Activated B cell treated with CpG ODN at 0.5 μM for 24 hours (primary cell): Measurements from ENCODE around the gene TMSB4X. TPM values are rescaled to one million over a fixed set of nuclear protein-coding genes. Genes with fewer than 3 reads are reported as not detected.
"Not testable (repeated sequence)": the region's sequence is repeated elsewhere in the genome, so short reads cannot be mapped to it uniquely, and the experiment has no call there.

Experiments used
- ATAC-seq: fragments of 200-7000 bp; cut with Tn5 transposase; one replicate; pipeline ENCODE4 v1.10.0; 2021; ENCODE audit warnings: low read depth, mild to moderate bottlenecking, moderate library complexity
- CTCF ChIA-PET: fragments of 350-600 bp; sonication (Branson Sonifier 250); formaldehyde crosslinking; loops from one replicate; lab custom pipeline; 2021; ENCODE audit warnings: antibody characterized with exemption; lab: Charles Lee
- POLR2A ChIA-PET: fragments of 350-600 bp; sonication (Branson Sonifier 250); formaldehyde crosslinking; loops from one replicate; lab custom pipeline; 2021; ENCODE audit warnings: antibody characterized with exemption; lab: Charles Lee
- DNase-seq: peaks from one replicate; pipeline ENCODE4 v3.0.0; 2022
- H3K27ac Mint-ChIP-seq: one replicate; pipeline ENCODE4 v1.8.0; 2020; ENCODE audit warnings: mixed read lengths
- H3K27me3 Mint-ChIP-seq: one replicate; pipeline ENCODE4 v1.8.0; 2021; ENCODE audit warnings: mixed read lengths
- H3K36me3 Mint-ChIP-seq: one replicate; pipeline ENCODE4 v1.8.0; 2021; ENCODE audit warnings: low read depth, mixed read lengths
- H3K4me1 Mint-ChIP-seq: one replicate; pipeline ENCODE4 v1.8.0; 2021; ENCODE audit warnings: mixed read lengths
- H3K4me3 Mint-ChIP-seq: one replicate; pipeline ENCODE4 v1.8.0; 2020; ENCODE audit warnings: mild to moderate bottlenecking, mixed read lengths
- H3K9me3 Mint-ChIP-seq: one replicate; pipeline ENCODE4 v1.8.0; 2020; ENCODE audit warnings: mixed read lengths
- CTCF ChIP-seq: fragments of 200-600 bp; IDR thresholded peaks from one replicate; pipeline ENCODE4 v1.8.0; 2022; ENCODE audit warnings: antibody characterized with exemption, mild to moderate bottlenecking
- intact Hi-C: fragments of 100-400 bp; cut with micrococcal nuclease; formaldehyde crosslinking; loops from one replicate; pipeline ENCODE4 v1.15.1; 2024
- total RNA-seq: library from RNA; stranded (reverse); gene quantifications from 2 replicates; pipeline ENCODE4 v1.2.3, GENCODE V29; 2022

TMSB4X gene
- total RNA-seq, 1 donor from 2014 or later, result 5,922 TPM

DNA sequence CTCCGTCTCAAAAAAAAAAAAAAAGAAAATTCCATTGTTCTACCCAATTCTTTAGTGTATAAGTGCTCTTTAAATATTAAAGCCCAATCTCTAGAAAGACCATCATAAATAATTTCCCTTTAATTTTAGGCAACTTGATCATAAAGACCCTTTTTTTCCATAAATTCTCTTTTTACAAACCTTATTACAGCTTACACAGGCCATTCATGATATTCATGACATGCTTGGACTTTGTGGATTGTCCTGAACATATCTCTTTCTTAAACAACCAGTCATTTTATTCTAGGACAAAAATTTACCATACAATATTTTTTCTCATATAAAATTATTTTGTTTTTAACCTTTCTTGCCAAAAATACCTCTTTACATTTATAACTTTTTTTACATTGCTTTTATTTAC lies 38.0 kb upstream of the TMSB4X start:
- intact Hi-C loops, result no loop called here
- Mint-ChIP-seq H3K27ac (no peak overlapping the region), H3K36me3 (no peaks in the 10 kb centered on the region), H3K9me3 (no peaks in the 10 kb centered on the region), H3K4me3 (no peak overlapping the region), H3K27me3 (no peaks in the 10 kb centered on the region), H3K4me1 (no peaks in the 10 kb centered on the region)
- ATAC-seq (no peak), DNase-seq (no peak)
- CTCF ChIA-PET, result no interaction called here
- POLR2A ChIA-PET, result no interaction called here
- no peak for TF ChIP-seq CTCF

DNA sequence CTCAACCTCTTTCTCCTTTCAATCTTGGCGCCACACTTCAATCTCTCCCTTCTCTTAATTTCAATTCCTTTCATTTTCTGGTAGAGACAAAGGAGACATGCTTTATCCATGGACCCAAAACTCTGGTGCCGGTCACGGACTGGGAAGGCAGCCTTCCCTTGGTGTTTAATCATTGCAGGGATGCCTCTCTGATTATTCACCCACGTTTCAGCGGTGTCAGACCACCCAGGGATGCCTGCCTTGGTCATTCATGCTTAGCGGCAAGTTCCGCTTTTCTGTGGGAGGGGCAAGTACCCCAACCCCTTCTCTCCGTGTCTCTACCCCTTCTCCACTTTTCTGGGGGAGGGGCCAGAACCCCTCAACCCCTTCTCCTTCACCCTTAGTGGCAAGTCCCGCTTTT lies 34.4 kb upstream of the TMSB4X start:
- ATAC-seq, H3K9me3 Mint-ChIP-seq, POLR2A ChIA-PET, H3K4me1 Mint-ChIP-seq, H3K27me3 Mint-ChIP-seq, H3K27ac Mint-ChIP-seq, intact Hi-C loops, DNase-seq, CTCF ChIA-PET, H3K36me3 Mint-ChIP-seq, H3K4me3 Mint-ChIP-seq: not testable (repeated sequence)

DNA sequence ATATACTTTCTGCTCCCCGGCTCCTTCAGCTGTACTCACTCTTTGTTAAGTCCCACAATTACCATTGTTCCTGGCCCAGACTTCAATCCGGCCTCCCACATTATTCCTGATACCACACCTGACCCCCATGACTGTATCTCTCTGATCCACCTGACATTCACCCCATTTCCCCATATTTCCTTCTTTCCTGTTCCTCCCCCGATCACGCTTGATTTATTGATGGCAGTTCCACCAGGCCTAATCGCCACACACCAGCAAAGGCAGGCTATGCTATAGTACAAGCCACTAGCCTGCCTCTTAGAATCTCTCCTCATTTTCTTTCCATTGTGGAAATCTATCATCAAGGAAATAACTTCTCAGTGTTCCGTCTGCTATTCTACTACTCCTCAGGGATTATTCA lies 31.3 kb upstream of the TMSB4X start:
- CTCF ChIA-PET, result not testable (repeated sequence)
- peaks cover 25% of the 10 kb centered on the region for H3K4me1 Mint-ChIP-seq

GRCh38 chrX:12944452-12944851 lies 30.5 kb upstream of the TMSB4X start:
- H3K4me3 Mint-ChIP-seq, H3K36me3 Mint-ChIP-seq, DNase-seq, ATAC-seq, H3K27ac Mint-ChIP-seq, H3K9me3 Mint-ChIP-seq, H3K27me3 Mint-ChIP-seq, intact Hi-C loops: not testable (repeated sequence)
- H3K4me1 Mint-ChIP-seq, result peaks cover 34% of the 10 kb centered on the region
- POLR2A ChIA-PET, result interaction anchor here (0.6 kb wide), 1 partner anchor 147 kb away, joined by 4 read pairs; no protein-coding TSS in a partner anchor
- CTCF ChIA-PET, result interaction anchor here (3.4 kb wide), 1 partner anchor 544 kb away, joined by 80 read pairs; no protein-coding TSS in a partner anchor

More for the DNA sequence above, 31.3 kb upstream of the TMSB4X start:
- DNase-seq, H3K4me3 Mint-ChIP-seq, H3K9me3 Mint-ChIP-seq, POLR2A ChIA-PET, H3K27ac Mint-ChIP-seq, H3K36me3 Mint-ChIP-seq, intact Hi-C loops, H3K27me3 Mint-ChIP-seq, ATAC-seq: not testable (repeated sequence)

GRCh38 chrX:12945494-12945893 lies 29.4 kb upstream of the TMSB4X start:
- ATAC-seq (no peak), DNase-seq (no peak)
- POLR2A ChIA-PET, result interaction anchor here (0.6 to 14.8 kb wide), 4 partner anchors 30 to 296 kb away, joined by 7 to 931 read pairs (median 33); partner anchors contain the start of gene TMSB4X
- Mint-ChIP-seq H3K4me3 (no peak overlapping the region), H3K4me1 (peaks cover 44% of the 10 kb centered on the region), H3K36me3 (no peaks in the 10 kb centered on the region), H3K27ac (no peak overlapping the region), H3K27me3 (no peaks in the 10 kb centered on the region), H3K9me3 (no peaks in the 10 kb centered on the region)
- no peak for TF ChIP-seq CTCF
- intact Hi-C loops, result loop anchor here (5.0 kb wide), 2 partner anchors 472 to 702 kb away; no protein-coding TSS in a partner anchor
- CTCF ChIA-PET, result interaction anchor here (0.8 to 6.8 kb wide), 13 partner anchors 11 to 701 kb away, joined by 3 to 142 read pairs (median 8); partner anchors contain the start of gene TMSB4X

- Mint-ChIP-seq H3K27ac (peak overlapping the region; percentile 92), H3K4me3 (peak overlapping the region; percentile 62), H3K36me3 (no peaks in the 10 kb centered on the region), H3K27me3 (no peaks in the 10 kb centered on the region), H3K9me3 (no peaks in the 10 kb centered on the region), H3K4me1 (peaks cover 53% of the 10 kb centered on the region)
- TF ChIP-seq CTCF, result no peak
- DNase-seq (no peak), ATAC-seq (no peak)
- ChIA-PET CTCF (interaction anchor here (0.6 to 6.8 kb wide), 43 partner anchors 10 to 700 kb away, joined by 3 to 142 read pairs (median 5); partner anchors contain the start of gene TMSB4X), POLR2A (interaction anchor here (0.6 to 14.8 kb wide), 14 partner anchors 10 to 542 kb away, joined by 3 to 931 read pairs (median 8); partner anchors contain the start of gene TMSB4X)
- intact Hi-C loops, result loop anchor here (5.0 kb wide), 2 partner anchors 471 to 701 kb away; no protein-coding TSS in a partner anchor
Measured at GRCh38 chrX:12946406-12946805, 28.5 kb upstream of the TMSB4X start.
